ENCODE data around the gene MND1.
A peak's percentile ranks its signal among the peaks of the same experiment; 100 is the strongest.
"Not testable (repeated sequence)": the region's sequence is repeated elsewhere in the genome, so short reads cannot be mapped to it uniquely, and the experiment has no call there.

MND1 gene

DNA sequence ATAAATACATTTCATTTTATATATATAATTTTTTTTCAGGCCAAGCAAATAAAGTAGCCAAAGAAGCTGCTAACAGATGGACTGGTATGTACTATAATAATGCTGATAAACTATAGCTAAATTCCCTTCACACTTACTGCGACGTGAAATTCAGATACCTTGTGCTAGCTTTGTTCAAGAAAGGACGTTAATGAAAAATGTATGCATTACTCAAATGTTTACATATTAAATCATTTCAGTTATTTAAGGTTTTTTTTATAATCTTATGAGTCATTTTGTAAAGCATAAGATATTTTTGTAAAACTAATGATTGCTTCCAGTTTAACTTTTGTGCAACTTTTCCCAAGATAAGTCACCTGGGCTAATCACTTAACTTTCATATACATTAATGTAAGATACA lies 64.4 kb downstream of the MND1 start:
- no peak for DNase-seq

DNA sequence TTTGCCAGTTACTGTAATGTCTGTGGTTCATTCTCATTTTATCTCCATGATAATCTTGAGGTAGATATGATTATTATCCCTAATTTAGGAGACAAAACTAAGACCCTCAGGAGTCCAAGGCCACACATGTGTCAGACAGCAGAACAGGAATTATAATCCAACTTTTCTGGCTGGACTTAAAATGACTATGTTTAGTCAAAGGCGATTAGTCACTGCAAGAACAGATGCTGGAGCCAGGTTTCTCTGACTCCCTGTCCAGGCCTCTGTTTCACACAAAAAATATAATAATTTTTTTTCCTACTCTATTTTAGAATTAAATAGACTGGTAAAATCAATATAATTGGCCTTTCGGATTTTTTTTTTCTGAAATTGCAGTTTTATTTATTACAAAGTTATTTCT lies 64.9 kb downstream of the MND1 start:
- no peak for DNase-seq

DNA sequence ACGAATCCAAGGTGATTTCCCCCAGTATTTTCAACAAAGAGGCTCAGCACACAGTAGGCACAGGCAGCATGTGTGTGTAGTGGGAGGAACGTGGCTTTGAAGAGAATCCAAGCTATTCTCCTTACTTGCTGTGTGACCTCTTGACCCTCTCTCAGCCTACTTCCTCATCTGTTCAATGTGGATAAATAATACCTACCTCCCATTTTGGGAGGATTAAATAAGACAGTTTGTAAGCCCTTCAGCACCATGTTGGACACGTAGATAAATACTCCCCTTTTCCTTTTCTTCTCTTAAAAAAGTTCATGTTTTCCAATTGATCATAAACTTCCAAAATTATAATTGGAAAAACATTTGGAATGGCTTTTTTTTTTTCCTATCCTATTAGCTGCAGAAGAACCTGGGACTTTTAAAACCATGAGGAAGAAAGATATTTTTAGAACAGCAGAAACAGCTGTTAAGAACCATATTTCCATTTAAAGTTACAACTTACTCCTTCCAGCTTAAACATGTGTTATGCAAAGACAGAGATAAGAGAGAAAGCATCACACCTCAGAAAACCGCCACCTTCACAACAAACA lies 65.5 kb downstream of the MND1 start:
- no peak for DNase-seq

DNA sequence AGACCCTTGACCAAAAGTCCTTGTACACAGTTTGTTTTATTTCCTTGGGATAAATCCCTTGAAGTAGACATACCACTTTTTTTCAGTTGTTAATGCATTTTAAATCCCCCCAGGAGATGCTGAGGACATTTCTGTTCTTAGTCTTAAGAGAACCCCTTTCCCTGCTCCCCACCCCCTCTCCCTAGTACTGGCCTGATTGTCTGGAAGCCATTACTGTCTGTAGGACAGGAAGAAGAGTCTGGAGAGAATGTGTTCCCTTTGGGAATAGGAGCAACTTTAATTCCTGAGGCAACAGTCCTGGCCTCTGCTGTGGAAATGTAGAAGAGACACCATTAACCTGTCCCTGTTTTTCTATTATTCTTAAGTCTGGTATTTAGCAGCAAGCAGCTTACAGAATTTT lies 69.4 kb downstream of the MND1 start:
- DNase-seq: no peak

DNA sequence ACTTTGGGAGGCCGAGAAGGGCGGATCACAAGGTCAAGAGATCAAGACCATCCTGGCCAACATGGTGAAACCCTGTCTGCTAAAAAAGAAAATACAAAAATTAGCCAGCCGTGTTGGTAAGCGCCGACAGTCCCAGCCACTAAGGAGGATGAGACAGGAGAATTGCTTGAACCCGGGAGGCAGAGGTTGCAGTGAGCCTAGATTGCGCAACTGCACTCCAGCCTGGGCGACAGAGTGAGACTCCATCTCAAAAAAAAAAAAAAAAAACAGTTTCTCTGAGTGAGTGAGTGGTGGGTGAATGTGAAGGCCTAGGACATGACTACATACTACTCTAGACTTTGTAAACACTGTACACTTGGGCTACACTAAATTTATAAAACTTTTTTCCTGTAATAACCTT lies 72.0 kb downstream of the MND1 start:
- DNase-seq: not testable (repeated sequence)

DNA sequence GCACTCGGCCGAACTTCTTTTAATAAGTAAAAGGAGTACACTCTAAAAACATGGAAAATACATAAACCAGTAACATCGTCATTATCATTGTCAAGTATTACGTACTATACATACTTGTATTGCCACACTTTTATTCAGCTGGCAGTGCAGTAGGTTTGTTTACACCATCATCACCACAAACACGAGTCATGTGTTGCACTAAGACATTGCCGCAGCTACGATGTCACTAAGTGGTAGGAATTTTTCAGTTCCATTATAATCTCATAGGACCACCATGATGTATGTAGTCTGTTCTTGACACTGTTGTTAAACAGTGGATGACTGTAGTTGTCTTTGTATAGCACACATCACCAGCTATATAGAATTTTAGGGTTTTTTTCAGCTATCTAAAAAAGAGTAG lies 73.6 kb downstream of the MND1 start:
- no peak for DNase-seq

DNA sequence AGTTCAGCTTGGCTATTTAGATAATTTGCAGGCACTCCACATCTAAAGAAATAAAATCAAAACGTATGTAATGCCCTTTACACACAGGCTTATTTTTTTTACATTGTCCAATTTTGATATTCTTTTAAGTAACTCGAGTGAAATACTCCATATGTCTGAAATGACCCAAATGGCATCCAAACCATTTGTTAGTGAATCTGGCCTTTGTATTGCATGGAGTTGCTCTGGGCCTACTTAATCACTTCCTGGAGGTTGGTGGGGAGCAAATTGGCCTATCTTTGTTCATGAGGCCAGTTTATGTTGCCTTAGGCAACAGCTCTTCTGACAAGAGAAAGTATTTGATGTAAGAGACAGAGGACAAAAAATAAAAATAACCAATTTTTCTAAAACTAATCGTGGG lies 74.1 kb downstream of the MND1 start:
- DNase-seq: no peak

DNA sequence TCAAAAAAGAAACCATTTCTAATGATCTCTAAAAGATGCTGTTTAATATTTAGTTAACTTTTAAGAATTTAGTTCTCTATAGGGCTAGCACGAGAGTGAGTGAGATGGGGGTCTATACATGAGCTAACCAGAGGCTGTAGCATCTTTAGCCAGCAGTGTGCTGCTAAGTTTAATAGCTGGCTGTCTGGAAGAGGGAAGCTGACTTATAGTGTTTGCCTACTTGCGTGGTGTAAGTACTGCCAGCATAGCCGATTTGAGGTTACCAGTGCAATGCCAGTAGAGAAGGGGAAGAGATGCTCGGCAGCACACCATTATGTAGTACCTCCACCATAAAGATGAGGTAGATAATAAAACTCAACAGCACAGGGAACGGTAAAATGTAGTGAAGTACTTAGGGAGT lies 74.5 kb downstream of the MND1 start:
- DNase-seq: no peak

DNA sequence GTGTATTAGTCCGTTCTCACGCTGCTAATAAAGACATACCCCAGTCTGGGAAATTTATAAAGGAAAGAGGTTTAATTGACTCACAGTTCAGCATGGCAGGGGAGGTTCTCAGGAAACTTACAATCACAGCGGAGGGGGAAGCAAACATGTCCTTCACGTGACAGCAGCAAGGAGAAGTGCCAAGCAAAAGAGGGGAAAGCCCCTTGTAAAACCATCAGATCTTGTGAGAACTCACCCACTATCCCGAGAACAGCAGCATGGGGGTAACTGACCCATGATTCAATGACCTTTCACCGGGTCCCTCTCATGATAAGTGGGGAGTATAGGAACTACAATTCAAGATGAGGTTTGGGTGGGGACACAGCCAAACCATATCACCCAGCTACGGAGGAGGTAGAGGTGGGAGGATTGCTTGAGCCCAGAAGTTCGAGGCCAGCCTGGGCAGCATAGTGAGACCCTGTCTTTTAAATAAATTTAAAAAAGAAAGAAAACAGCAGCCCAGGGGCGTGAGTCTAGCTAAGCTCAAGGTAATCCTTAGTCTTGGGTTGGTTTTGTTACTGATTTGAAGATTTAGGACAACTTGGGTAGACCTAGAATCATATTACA lies 75.3 kb downstream of the MND1 start:
- DNase-seq: no peak

DNA sequence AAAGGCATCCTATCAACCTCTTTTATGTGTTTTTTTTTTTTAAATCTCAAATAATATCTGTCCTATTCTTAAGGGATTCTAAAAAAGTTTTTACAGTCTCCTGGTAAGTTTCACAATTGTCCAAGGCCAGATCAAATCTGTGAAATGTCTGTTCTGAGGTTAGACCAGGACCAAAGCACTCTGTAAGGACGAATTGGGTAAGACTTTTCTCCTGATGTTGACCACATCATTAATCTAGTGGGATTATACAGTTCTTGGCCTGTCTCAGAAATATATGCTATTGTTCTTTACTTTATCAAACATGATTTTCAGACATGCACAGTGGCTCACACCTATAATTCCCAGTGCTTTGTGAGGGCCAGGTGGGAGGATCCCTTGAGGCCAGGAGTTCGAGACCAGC lies 75.9 kb downstream of the MND1 start:
- no peak for DNase-seq

DNA sequence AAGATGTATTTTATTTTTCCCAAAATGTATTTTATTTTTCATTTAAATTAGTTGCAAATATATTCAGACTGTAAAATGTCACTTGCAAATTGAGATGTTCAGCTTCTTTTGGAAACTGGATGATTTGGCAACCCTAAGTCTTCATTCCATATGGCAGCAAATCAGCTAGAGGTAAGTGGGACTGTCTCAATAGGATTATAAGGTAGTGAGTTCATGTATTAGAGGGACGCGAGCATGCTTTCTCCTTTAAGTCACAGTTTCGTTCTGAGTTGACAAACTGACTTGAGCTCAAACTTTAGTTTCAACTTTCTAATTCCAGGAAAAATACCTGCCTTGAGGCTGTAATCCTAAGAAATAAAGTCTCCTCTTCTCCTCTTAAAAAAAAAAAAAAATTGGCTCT lies 77.5 kb downstream of the MND1 start:
- no peak for DNase-seq

DNA sequence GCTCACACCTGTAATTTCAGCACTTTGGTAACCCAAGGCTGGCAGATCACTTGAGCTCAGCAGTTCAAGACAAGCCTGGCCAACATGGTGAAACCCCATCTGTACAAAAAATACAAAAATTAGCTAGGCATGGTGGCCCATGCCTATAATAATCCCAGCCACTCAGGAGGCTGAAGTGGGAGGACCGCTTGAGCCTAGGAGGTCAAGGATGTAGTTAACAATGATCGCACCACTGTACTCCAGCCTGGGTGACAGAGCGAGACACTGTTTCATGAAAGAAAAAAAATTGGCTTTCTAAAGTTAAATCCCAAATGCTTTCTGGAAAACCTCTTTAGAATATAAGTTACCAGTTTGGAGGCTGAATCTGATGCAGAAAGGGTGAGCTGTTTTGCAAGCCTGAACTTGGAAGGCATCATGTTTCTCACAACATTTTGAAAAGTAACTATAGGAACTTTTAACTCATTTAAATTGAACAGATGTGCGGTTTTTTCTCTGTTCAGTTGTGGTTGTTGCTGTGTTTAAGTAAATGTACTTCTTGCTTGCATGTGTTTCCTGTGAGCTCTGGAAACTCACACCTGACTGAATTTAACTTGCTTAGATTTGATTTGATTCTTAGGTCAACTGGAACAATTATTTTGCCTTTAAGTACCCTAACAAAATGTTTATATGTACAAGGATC lies 81.9 kb downstream of the MND1 start:
- peak in 1 of 2 donors; percentile 46 for DNase-seq

DNA sequence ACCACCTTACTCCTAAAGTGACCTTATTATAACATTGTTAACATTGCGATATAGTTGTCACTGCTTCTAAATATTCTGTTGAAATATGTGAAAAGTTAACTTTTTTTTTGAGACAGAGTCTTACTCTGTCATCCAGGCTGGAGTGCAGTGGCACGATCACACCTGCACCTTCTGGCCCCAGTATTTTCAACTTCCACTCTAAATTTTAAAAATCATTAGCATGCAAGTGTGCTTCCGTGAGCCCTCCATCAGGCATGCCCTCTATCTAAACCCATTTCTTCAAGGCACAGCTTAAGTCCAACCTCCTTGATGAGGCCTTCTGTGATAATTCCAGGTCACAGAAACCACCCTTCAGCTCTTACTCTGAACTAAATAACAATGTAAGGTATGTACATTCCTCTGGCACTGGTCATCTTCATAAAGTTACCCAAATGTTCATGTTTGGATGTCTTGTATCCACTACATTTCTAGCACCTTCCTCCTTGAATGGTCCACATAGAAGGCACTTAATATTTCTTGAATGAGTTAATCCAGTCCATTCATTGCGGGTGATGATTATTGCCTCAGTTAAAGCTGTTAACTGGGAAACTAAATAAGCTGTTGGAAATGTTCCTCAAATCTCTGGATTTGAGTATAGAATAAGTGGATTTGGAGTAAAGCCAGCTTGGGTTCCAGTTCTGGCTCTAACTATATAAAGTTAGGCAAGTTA lies 83.0 kb downstream of the MND1 start:
- no peak for DNase-seq

DNA sequence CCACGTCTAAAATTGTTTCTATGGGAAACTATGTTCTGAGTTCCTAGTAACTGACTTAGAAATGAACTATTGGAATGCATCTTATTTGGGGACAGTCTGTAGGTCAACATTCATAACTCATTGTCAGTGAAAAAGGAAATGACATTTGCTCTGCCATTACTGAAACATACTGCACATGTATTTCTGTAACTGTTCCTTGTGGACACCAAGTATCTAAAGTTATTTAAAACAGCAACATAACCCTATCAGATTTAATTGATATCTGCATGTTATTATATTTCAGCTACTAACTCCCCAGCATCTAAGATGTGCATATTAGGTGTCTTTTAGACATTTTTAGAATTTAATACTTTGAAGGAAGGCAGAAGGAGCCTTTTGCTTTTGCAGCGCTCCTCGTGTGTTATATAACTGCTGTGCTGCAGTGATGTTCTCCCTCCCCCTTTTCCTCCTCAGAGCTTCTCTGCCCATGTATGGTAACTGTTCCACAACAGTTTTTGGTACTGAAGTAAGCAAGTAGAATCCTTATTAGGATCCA lies 84.5 kb downstream of the MND1 start:
- DNase-seq: no peak

DNA sequence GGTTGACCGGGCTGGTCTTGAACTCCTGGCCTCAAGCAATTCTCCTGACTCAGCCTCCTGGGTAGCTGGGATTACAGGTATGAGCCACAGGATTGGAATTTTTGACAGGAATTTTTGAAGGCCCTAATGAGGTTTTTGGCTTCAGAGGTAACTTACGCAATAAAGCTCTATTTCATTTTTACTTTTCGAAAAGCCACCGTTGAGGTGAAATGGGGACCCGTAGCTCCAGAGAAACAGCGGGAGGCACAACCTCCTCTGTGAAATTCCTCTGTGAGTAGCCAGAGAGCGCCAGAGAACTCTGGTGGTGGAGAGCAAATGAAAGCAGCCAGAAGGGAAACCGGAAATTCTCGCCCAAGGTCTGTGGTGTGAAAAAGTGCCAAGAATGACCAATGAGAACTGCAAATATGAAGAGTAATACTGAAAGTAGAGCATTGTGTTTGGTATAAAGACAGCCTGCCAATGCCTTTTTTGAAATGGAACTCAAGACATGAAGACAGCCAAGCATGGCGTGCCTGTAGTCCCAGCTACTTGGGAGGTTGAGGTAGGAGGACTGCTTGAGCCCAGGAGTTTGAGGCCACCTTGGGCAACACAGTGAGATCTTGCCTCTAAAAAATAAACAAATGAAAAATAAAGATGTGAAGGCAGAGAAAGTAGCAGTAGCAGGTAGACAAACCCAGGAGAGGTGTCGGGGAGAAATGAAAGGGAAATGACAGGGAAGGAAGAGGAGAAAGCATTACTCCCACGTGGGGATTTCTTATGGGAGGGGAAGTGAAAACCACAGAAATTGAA lies 88.7 kb downstream of the MND1 start:
- DNase-seq: peak; percentile 77 to 87

DNA sequence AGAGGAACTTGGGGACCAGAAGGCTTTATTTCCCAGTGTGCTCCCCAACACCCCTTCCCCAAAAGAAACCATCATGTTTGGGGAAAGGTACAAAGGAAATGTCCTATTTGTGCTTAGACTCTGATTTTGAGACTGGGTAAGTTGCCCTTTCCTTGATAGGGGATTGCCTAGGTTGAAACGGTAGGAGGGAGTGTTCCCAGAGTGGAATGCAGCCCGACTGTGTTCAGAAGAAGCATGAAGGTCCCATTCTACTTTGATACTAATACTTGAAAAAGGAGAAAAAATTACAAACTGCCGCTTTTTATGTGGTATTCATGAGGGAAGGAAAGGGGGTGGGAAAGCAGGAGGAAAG lies 89.2 kb downstream of the MND1 start:
- peak in 1 of 2 donors; percentile 17 for DNase-seq

DNA sequence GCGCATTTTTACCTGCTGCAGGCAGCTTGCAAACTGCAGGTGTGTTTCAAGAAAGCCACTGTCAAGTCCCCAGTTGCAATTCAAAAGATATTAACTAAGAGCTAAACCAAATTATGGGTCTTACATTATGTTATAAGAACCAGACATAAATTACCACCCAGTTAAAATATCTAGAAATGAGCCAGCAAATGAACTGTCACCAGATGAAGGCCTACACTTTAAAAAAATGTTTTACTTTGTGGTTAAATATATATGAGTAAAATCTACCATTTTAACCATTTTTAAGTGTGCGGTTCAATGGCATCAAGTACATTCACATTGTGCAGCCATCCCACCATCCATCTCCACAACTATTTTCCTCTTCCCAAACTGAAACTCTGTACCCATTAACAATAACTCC lies 89.7 kb downstream of the MND1 start:
- DNase-seq: no peak

DNA sequence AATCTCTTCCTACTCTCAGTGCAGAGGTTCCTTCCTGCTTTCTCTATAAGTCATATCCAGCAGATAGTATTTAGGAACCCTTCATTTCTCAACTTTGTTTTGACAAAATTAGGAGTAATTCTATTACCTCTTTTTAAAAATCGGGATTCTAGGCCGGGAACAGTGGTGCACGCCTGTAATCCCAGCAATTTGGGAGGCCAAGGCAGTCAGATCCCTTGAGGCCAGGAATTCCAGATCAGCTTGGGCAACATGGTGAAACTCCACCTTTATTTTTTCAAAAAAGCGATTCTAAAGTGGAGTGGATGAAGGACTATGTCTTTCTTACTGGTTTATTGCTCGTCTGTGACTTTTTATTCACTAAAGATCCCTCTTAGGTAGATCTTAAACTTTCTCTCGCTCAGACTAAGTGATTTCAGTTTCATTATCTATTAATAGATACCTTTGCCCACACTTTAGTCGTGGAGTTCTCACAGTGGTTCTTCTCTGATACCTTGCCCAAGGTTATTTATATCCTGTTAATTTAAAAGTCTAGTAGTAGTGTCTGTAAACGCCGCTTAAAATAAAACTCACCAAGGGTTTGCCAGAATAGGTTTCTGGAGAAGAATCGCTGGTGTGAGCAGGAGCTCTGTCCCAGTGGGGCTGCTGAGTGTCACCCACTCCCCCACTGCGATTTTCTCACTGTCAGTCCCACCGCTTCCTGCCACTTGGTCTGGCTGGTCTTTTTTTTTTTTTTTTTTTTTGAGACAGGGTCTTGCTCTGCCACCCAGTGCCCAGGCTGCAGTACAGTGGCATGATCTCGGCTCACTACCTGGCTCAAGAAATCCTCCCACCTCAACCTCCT lies 94.6 kb downstream of the MND1 start:
- DNase-seq: peak; percentile 55 to 69

DNA sequence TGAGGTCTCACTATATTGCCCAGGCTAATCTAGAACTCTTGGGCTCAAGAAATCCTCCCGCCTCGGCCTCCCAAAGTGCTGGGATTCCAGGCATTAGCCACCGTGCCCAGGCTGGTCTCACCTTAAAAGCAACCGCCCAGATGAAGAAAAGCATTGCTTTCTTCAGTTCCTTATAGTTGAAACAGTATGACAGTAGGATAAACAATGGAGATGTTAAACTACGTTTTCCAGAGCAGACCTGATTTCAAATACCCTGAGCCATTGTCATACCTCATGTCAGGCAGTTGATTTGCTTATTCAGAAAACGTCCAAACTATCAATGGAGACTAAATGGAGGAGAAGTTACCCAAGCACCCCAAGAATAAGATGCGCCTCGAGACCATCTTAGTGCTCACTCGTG lies 95.3 kb downstream of the MND1 start:
- DNase-seq: no peak

DNA sequence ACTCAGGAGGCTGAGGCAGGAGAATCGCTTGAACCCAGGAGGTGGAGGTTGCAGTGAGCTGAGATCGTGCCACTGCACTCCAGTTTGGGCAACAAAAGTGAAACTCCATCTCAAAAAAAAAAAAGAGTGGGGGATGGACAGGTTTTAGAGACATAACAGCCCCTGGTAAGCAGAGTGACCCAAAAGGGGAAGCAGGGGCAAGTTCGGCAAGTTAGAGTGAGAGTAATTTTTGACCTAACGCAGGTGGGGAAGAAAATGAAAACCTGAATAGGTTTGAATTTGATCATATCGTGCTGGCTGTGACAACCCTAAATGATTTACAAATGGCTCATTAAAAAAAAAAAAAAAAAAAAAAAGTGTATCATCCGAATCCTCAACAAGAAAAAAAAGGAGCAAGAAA lies 96.0 kb downstream of the MND1 start:
- DNase-seq: no peak

DNA sequence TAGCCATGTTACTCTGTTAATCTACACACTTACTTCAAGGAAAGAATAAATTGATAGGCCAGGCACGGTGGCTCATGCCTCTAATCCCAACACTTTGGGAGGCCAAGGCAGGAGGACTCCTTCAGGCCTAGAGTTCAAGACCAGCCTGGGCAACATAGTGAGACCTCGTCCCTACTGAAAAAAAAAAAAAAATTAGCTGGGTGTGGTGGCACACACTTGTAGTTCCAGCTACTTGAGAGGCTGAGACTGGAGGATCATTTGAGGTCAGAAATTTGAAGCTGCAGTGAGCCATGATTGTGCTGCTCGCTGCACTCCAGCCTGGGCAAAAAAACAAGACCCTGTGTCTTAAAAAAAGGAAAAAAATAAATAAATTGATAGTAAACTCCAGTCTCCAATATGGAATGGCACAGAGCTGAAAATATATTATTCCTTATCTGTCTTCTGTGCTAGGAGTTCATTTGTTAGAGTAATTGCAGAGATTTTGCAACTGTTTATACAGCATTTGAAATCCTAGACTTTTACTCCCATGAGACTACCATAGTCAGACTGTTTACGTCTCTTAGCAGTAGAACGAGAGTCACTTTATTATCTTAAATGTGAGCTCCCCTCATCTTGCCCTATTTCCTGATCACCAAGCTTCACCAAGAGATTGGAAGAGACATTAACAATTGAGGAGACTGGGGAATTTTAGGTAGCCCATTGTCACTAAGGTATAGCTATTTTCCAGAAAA lies 102.9 kb downstream of the MND1 start:
- no peak for DNase-seq
